Small intestine (tissue), 7 donors: ENCODE measurements around the gene ATP8B4. TPM values are rescaled to one million over a fixed set of nuclear protein-coding genes. Genes with fewer than 3 reads are reported as not detected.
"Not testable (repeated sequence)": the region's sequence is repeated elsewhere in the genome, so short reads cannot be mapped to it uniquely, and the experiment has no call there.

Source experiments
- DNase-seq, 2 donors: peaks; one replicate each; pipeline versions ENCODE4 v3.0.0 to v3.0.0-alpha.2; 2013
- FAIRE-seq: peaks from 2 replicates; lab custom pipeline; 2012; peaks lifted over from hg19 to GRCh38; lab: Jason Lieb, UNC
- H3K27ac ChIP-seq, 3 donors: one replicate each; pipeline ENCODE4 v1.5.1; 2013; ENCODE audit warnings: low read length in 2 of 3, mild to moderate bottlenecking in 2 of 3, control low read depth in 1 of 3, inconsistent platforms in 1 of 3, low read depth in 1 of 3, moderate library complexity in 1 of 3
- H3K27me3 ChIP-seq, 3 donors: one replicate each; pipeline ENCODE4 v1.6.1; 2013; ENCODE audit warnings: low read length in 3 of 3, inconsistent platforms in 1 of 3; ENCODE audit not compliant: control insufficient read depth in 3 of 3, insufficient read depth in 3 of 3
- H3K36me3 ChIP-seq, 3 donors: one replicate each; pipeline ENCODE4 v1.6.1; 2013; ENCODE audit warnings: low read length in 3 of 3, inconsistent platforms in 1 of 3, low read depth in 1 of 3, mild to moderate bottlenecking in 1 of 3, moderate library complexity in 1 of 3; ENCODE audit not compliant: control insufficient read depth in 3 of 3, insufficient read depth in 2 of 3
- H3K4me1 ChIP-seq, 3 donors: one replicate each; pipeline ENCODE4 v1.6.1; 2013; ENCODE audit warnings: low read length in 2 of 3, inconsistent platforms in 1 of 3, low read depth in 1 of 3, mild to moderate bottlenecking in 1 of 3, moderate library complexity in 1 of 3; ENCODE audit not compliant: control insufficient read depth in 3 of 3, insufficient read depth in 2 of 3
- H3K4me3 ChIP-seq, 3 donors: one replicate each; pipeline ENCODE4 v1.5.1; 2013; ENCODE audit warnings: low read length in 3 of 3, control low read depth in 1 of 3, inconsistent platforms in 1 of 3, low read depth in 1 of 3, mild to moderate bottlenecking in 1 of 3, moderate library complexity in 1 of 3
- H3K9me3 ChIP-seq, 2 donors: one replicate each; pipeline ENCODE4 v1.6.1; 2013; ENCODE audit warnings: low read depth in 1 of 2, low read length in 1 of 2; ENCODE audit not compliant: control insufficient read depth in 2 of 2, insufficient read depth in 1 of 2
- WGBS, 3 donors: extraction: QIAGEN DNeasy Blood & Tissue Kit; methylation state at CpG; one replicate each; pipeline ENCODE4 v1.1.7; 2013; 5-methylcytosine and 5-hydroxymethylcytosine counted together
- polyA plus RNA-seq, 4 donors: library from polyadenylated mRNA; stranded (reverse) in 3 of 4; unstranded in 1 of 4; fragments of 200-250 nt in 3 of 4; fragments of 120-200 nt in 1 of 4; gene quantifications; one replicate each; pipeline versions ENCODE4 v1.2.1 to v1.2.3, GENCODE V29; 2013
- donor health status: healthy with polysubstance abuse.
- donor health status: control.
- donor health status: control.
- donor health status: Bipolar disorder and iron deficiency.
- donor health status: healthy.

ATP8B4 gene
- polyA plus RNA-seq, 4 donors, result 0.45 to 4.9 (median 1.9) TPM

GRCh38 chr15:50137330-50137761 is 18.3 kb upstream of the ATP8B4 start:
- DNase-seq (no peak), FAIRE-seq (no peak)
- Histone ChIP-seq H3K4me1 (no peaks in the 10 kb centered on the region), H3K27ac (no peak overlapping the region), H3K9me3 (no peaks in the 10 kb centered on the region), H3K4me3 (no peak overlapping the region), H3K36me3 (no peaks in the 10 kb centered on the region), H3K27me3 (no peaks in the 10 kb centered on the region)
- WGBS, 3 donors, result 77 to 92% (median 78%) methylated on average over 7 of the region's 7 CpGs

- Histone ChIP-seq H3K4me1 (no peaks in the 10 kb centered on the region), H3K4me3 (no peak overlapping the region), H3K27me3 (no peaks in the 10 kb centered on the region), H3K27ac (no peak overlapping the region), H3K9me3 (no peaks in the 10 kb centered on the region), H3K36me3 (no peaks in the 10 kb centered on the region)
- 68 to 78% (median 70%) methylated on average over 5 of the region's 5 CpGs for WGBS, 3 donors
- DNase-seq (no peak), FAIRE-seq (no peak)
Observed at GRCh38 chr15:50135031-50135551, 16.1 kb upstream of the ATP8B4 start.

- H3K27me3 ChIP-seq, result no peaks in the 10 kb centered on the region
- no peaks in the 10 kb centered on the region for H3K9me3 ChIP-seq
- H3K4me3 ChIP-seq, result no peak overlapping the region
- no peaks in the 10 kb centered on the region for H3K4me1 ChIP-seq
- FAIRE-seq (no peak), DNase-seq (no peak)
- no peaks in the 10 kb centered on the region for H3K36me3 ChIP-seq
- WGBS, 3 donors, result 37 to 47% (median 45%) methylated on average over 2 of the region's 2 CpGs
- H3K27ac ChIP-seq, result no peak overlapping the region
Observed at GRCh38 chr15:50134524-50135024, 15.5 kb upstream of the ATP8B4 start.

- not testable (repeated sequence) for DNase-seq, H3K36me3 ChIP-seq, H3K4me1 ChIP-seq, FAIRE-seq, H3K27me3 ChIP-seq, H3K27ac ChIP-seq, H3K9me3 ChIP-seq, H3K4me3 ChIP-seq
- WGBS, 3 donors, result 93 to 98% (median 96%) methylated on average over 3 of the region's 3 CpGs
Observed at GRCh38 chr15:50132251-50132984, 13.4 kb upstream of the ATP8B4 start.

GRCh38 chr15:50131617-50132016 is 12.6 kb upstream of the ATP8B4 start:
- Histone ChIP-seq H3K27ac (no peak overlapping the region), H3K4me1 (no peaks in the 10 kb centered on the region), H3K9me3 (no peaks in the 10 kb centered on the region), H3K27me3 (no peaks in the 10 kb centered on the region), H3K4me3 (no peak overlapping the region), H3K36me3 (no peaks in the 10 kb centered on the region)
- DNase-seq (no peak), FAIRE-seq (peak; percentile 19)
- 94 to 97% (median 95%) methylated on average over 1 of the region's 1 CpG for WGBS, 3 donors

- DNase-seq (no peak), FAIRE-seq (no peak)
- Histone ChIP-seq H3K4me3 (no peak overlapping the region), H3K27me3 (no peaks in the 10 kb centered on the region), H3K4me1 (no peaks in the 10 kb centered on the region), H3K36me3 (no peaks in the 10 kb centered on the region), H3K27ac (no peak overlapping the region), H3K9me3 (peaks cover 0 to 7% of the 10 kb centered on the region in 2 donors)
Observed at GRCh38 chr15:50128266-50128665, 9.2 kb upstream of the ATP8B4 start.

- WGBS, 3 donors, result 73 to 90% (median 84%) methylated on average over 4 of the region's 4 CpGs
- no peaks in the 10 kb centered on the region for H3K4me1 ChIP-seq
- H3K4me3 ChIP-seq, result no peak overlapping the region
- H3K36me3 ChIP-seq, result no peaks in the 10 kb centered on the region
- FAIRE-seq, result no peak
- H3K9me3 ChIP-seq, result peaks cover 0 to 10% of the 10 kb centered on the region in 2 donors
- H3K27me3 ChIP-seq, result no peaks in the 10 kb centered on the region
- no peak overlapping the region for H3K27ac ChIP-seq
- no peak for DNase-seq
Observed at GRCh38 chr15:50127255-50127777, 8.3 kb upstream of the ATP8B4 start.

- WGBS, 3 donors, result 73 to 84% (median 74%) methylated on average over 4 of the region's 4 CpGs
- FAIRE-seq, result no peak
Observed at GRCh38 chr15:50126072-50126471, 7.0 kb upstream of the ATP8B4 start.

More at GRCh38 chr15:50126072-50126471, 7.0 kb upstream of the ATP8B4 start:
- H3K4me3 ChIP-seq, result no peak overlapping the region
- no peak for DNase-seq
- no peaks in the 10 kb centered on the region for H3K4me1 ChIP-seq
- no peaks in the 10 kb centered on the region for H3K27me3 ChIP-seq
- H3K9me3 ChIP-seq, result peaks cover 0 to 10% of the 10 kb centered on the region in 2 donors
- no peak overlapping the region for H3K27ac ChIP-seq
- no peaks in the 10 kb centered on the region for H3K36me3 ChIP-seq
